Fibroblast of villous mesenchyme (primary cell): Measurements from ENCODE around the gene LCT. TPM values are rescaled to one million over a fixed set of nuclear protein-coding genes. Genes with fewer than 3 reads are reported as not detected.

Experiments used
- DNase-seq: peaks from one replicate; pipeline ENCODE4 v3.0.0-alpha.2; 2010; ENCODE audit warnings: low read depth
- H3K4me3 ChIP-seq: 2 replicates; pipeline ENCODE4 v1.5.1; 2011; ENCODE audit warnings: low read depth, mild to moderate bottlenecking, low read length
- CTCF ChIP-seq: IDR thresholded peaks from 2 replicates; pipeline ENCODE4 v1.5.1; 2012; ENCODE audit warnings: low read depth, mild to moderate bottlenecking, low read length; ENCODE audit not compliant: insufficient read depth
- total RNA-seq: library from RNA; depleted of rRNA; stranded (reverse); fragments of >200 nt; gene quantifications from 2 replicates; pipeline ENCODE4 v1.2.3, GENCODE V29; 2012

The LCT gene
- total RNA-seq, 1 donor: under 0.01 TPM

GRCh38 chr2:135845997-135846396, 9.0 kb upstream of the LCT start:
- no peak for TF ChIP-seq CTCF
- DNase-seq: no peak
- no peak overlapping the region for H3K4me3 ChIP-seq

GRCh38 chr2:135845257-135845656, 8.3 kb upstream of the LCT start:
- TF ChIP-seq CTCF: no peak
- no peak overlapping the region for H3K4me3 ChIP-seq

GRCh38 chr2:135844301-135844895, 7.4 kb upstream of the LCT start:
- TF ChIP-seq CTCF: no peak
- peak; percentile 53 for DNase-seq
- H3K4me3 ChIP-seq: no peak overlapping the region

More at GRCh38 chr2:135845257-135845656, 8.3 kb upstream of the LCT start:
- no peak for DNase-seq

- H3K4me3 ChIP-seq: no peak overlapping the region
- no peak for TF ChIP-seq CTCF
- no peak for DNase-seq
Observed at GRCh38 chr2:135843671-135844070, 6.7 kb upstream of the LCT start.

GRCh38 chr2:135840601-135841000, 3.6 kb upstream of the LCT start:
- no peak for TF ChIP-seq CTCF
- peak; percentile 63 for DNase-seq
- peak overlapping the region; percentile 21 for H3K4me3 ChIP-seq

- TF ChIP-seq CTCF: no peak
- peak; percentile 89 for DNase-seq
- H3K4me3 ChIP-seq: no peak overlapping the region
Observed at GRCh38 chr2:135839713-135840112, 2.7 kb upstream of the LCT start.

GRCh38 chr2:135838502-135838901, 1.5 kb upstream of the LCT start:
- H3K4me3 ChIP-seq: no peak overlapping the region
- no peak for TF ChIP-seq CTCF
- DNase-seq: no peak
